WI38 (cell line): ENCODE data around the gene EDDM3A.
A peak's percentile ranks its signal among the peaks of the same experiment; 100 is the strongest.
"Not testable (repeated sequence)": the region's sequence is repeated elsewhere in the genome, so short reads cannot be mapped to it uniquely, and the experiment has no call there.

Experiments
- H3K4me3 ChIP-seq: 2 replicates; pipeline ENCODE4 v1.5.1; 2011; ENCODE audit warnings: low read depth, mild to moderate bottlenecking, control low read depth, low read length
- CTCF ChIP-seq: IDR thresholded peaks from 2 replicates; pipeline ENCODE4 v1.5.1; 2012; ENCODE audit warnings: low read depth, mild to moderate bottlenecking, control low read depth, low read length

The EDDM3A gene

GRCh38 chr14:20745571-20746358 is at the start of gene EDDM3A:
Gene EDDM3A, plus strand, starts transcription at chr14:20745887. Its CDS starts 1,694 bp downstream, at chr14:20747581.
- H3K4me3 ChIP-seq, result no peak within 1 kb of the TSS
- no peak for TF ChIP-seq CTCF

GRCh38 chr14:20696764-20697163 is 48.9 kb upstream of the EDDM3A start:
- TF ChIP-seq CTCF, result no peak
- no peak overlapping the region for H3K4me3 ChIP-seq

- TF ChIP-seq CTCF, result peak; percentile 72
- no peak overlapping the region for H3K4me3 ChIP-seq
Observed at GRCh38 chr14:20697273-20698017, 48.2 kb upstream of the EDDM3A start.

GRCh38 chr14:20698018-20698329 is 47.7 kb upstream of the EDDM3A start:
- TF ChIP-seq CTCF, result no peak
- no peak overlapping the region for H3K4me3 ChIP-seq

- no peak for TF ChIP-seq CTCF
Observed at GRCh38 chr14:20698934-20699333, 46.8 kb upstream of the EDDM3A start.

GRCh38 chr14:20699931-20700330 is 45.8 kb upstream of the EDDM3A start:
- no peak for TF ChIP-seq CTCF
- no peak overlapping the region for H3K4me3 ChIP-seq

More at GRCh38 chr14:20698934-20699333, 46.8 kb upstream of the EDDM3A start:
- H3K4me3 ChIP-seq, result no peak overlapping the region

GRCh38 chr14:20700965-20701364 is 44.7 kb upstream of the EDDM3A start:
- not testable (repeated sequence) for H3K4me3 ChIP-seq
